HepG2 (cell line): ENCODE measurements around the gene CACNA1F. TPM values are rescaled to one million over a fixed set of nuclear protein-coding genes. Genes with fewer than 3 reads are reported as not detected.

Experiments used
- ATAC-seq: fragments of 200-7000 bp; cut with Tn5 transposase; 3 replicates; pipeline ENCODE4 v1.9.1; 2020; ENCODE audit warnings: mild to moderate bottlenecking, moderate library complexity
- BruUV-seq: library from RNA; stranded (reverse); fragments of 400-500 nt; replicated peaks from 2 replicates; lab custom pipeline; 2021; lab: Mats Ljungman, UMichigan
- CTCF ChIA-PET: fragments of 300-600 bp; formaldehyde crosslinking; extraction: SDS; loops from one replicate; lab custom pipeline; 2021; ENCODE audit warnings: low total read pairs, inconsistent platforms, low intra/inter-chr PET ratio; lab: Yijun Ruan, JAX
- POLR2A ChIA-PET: fragments of 350-600 bp; sonication (Branson Sonifier 250); formaldehyde crosslinking; loops from one replicate; lab custom pipeline; 2020; ENCODE audit warnings: antibody characterized with exemption, inconsistent platforms; lab: Yijun Ruan, JAX
- DNase-seq: peaks from one replicate; pipeline ENCODE4 v3.0.0-alpha.2; 2015; ENCODE audit warnings: low spot score
- FAIRE-seq: peaks from 3 replicates; lab custom pipeline; 2011; peaks lifted over from hg19 to GRCh38; lab: Jason Lieb, UNC
- H2AFZ ChIP-seq: one replicate; pipeline ENCODE4 v1.6.1; 2011; ENCODE audit warnings: low read length, inconsistent platforms
- H3K27ac ChIP-seq: fragments of 300-600 bp; 3 replicates; pipeline ENCODE4 v1.8.0; 2011; ENCODE audit warnings: mixed run types, mild to moderate bottlenecking, mixed read lengths, low read length, inconsistent platforms; ENCODE audit not compliant: insufficient read depth; ENCODE audit errors: extremely low read length
- H3K27me3 ChIP-seq, 2 experiments: fragments of 200-600 bp in 1 of 2; 2 replicates in 1 of 2; 3 replicates in 1 of 2; pipeline versions ENCODE4 v1.6.0 to v1.8.0; 2011; ENCODE audit warnings: low read length in 2 of 2, mild to moderate bottlenecking in 2 of 2, moderate library complexity in 2 of 2, inconsistent platforms in 1 of 2; ENCODE audit not compliant: insufficient read depth in 2 of 2, control insufficient read depth in 1 of 2
- H3K36me3 ChIP-seq, 2 experiments: fragments of 200-600 bp in 1 of 2; replicated peaks in 1 of 2; 2 replicates in 1 of 2; 3 replicates in 1 of 2; pipeline versions ENCODE4 v1.5.1 to v1.8.0; 2011; ENCODE audit warnings: low read length in 2 of 2, inconsistent platforms in 1 of 2; ENCODE audit not compliant: insufficient read depth in 2 of 2, control insufficient read depth in 1 of 2
- H3K4me1 ChIP-seq: 2 replicates; pipeline ENCODE4 v1.5.1; 2012; ENCODE audit warnings: low read length, inconsistent platforms; ENCODE audit not compliant: insufficient read depth
- H3K4me2 ChIP-seq: 2 replicates; pipeline ENCODE4 v1.6.0; 2011; ENCODE audit warnings: low read depth, low read length, inconsistent platforms
- H3K4me3 ChIP-seq, 3 experiments: fragments of 200-600 bp in 1 of 3; sonication (generic), shearing (Covaris generic) in 1 of 3; replicated peaks in 1 of 3; 2 replicates each; pipeline ENCODE4 v1.5.1; 2011 to 2016; ENCODE audit warnings: low read length in 3 of 3, inconsistent platforms in 2 of 3, low read depth in 2 of 3, mild to moderate bottlenecking in 2 of 3, control low read depth in 1 of 3, mixed read lengths in 1 of 3; ENCODE audit not compliant: insufficient read depth in 1 of 3
- H3K79me2 ChIP-seq: one replicate; pipeline ENCODE4 v1.6.1; 2011; ENCODE audit warnings: low read length, inconsistent platforms; ENCODE audit not compliant: insufficient read depth
- H3K9ac ChIP-seq: 2 replicates; pipeline ENCODE4 v1.6.0; 2011; ENCODE audit warnings: mild to moderate bottlenecking, low read depth, low read length, inconsistent platforms; ENCODE audit not compliant: insufficient read depth
- H3K9me3 ChIP-seq: 2 replicates; pipeline ENCODE4 v1.5.1; 2012; ENCODE audit warnings: mild to moderate bottlenecking, low read length
- H4K20me1 ChIP-seq: 2 replicates; pipeline ENCODE4 v1.6.0; 2011; ENCODE audit warnings: inconsistent platforms, mild to moderate bottlenecking, low read length, moderate library complexity; ENCODE audit not compliant: insufficient read depth
- CENPT ChIP-seq: sonication (generic); formaldehyde crosslinking; IDR thresholded peaks from 2 replicates; pipeline ENCODE4 v1.8.0; 2022; ENCODE audit warnings: low read depth, mild to moderate bottlenecking, moderate library complexity, missing genetic modification reagents
- ELF3 ChIP-seq: IDR thresholded peaks from 2 replicates; pipeline ENCODE4 v1.6.1; 2016; ENCODE audit warnings: missing genetic modification reagents, missing compliant biosample characterization
- FOXA1 ChIP-seq, 2 experiments: fragments of 450-650 bp in 1 of 2; sonication (generic) in 1 of 2; formaldehyde crosslinking in 1 of 2; IDR thresholded peaks; 2 replicates each; pipeline versions ENCODE4 v1.4.0 to v1.6.1; 2016 to 2020; ENCODE audit warnings: missing genetic modification reagents in 1 of 2
- GABPA ChIP-seq, 2 experiments: IDR thresholded peaks; 2 replicates each; pipeline ENCODE4 v1.6.1; 2011 to 2016; ENCODE audit warnings: low read depth in 2 of 2, low read length in 1 of 2, missing biosample characterization in 1 of 2, missing genetic modification characterization in 1 of 2
- KLF11 ChIP-seq: IDR thresholded peaks from 2 replicates; pipeline ENCODE4 v1.6.1; 2016; ENCODE audit warnings: missing compliant biosample characterization
- MLLT10 ChIP-seq: sonication (generic); formaldehyde crosslinking; IDR thresholded peaks from 2 replicates; pipeline ENCODE4 v1.4.0; 2020; ENCODE audit warnings: missing genetic modification reagents
- POLR2G ChIP-seq: fragments of 200-400 bp; formaldehyde crosslinking; IDR thresholded peaks from 2 replicates; pipeline ENCODE4 v1.6.1; 2018; ENCODE audit warnings: mild to moderate bottlenecking, low read depth, low read length, moderate library complexity
- ZBTB3 ChIP-seq: sonication (generic); formaldehyde crosslinking; IDR thresholded peaks from 2 replicates; pipeline ENCODE4 v1.4.0; 2020; ENCODE audit warnings: low read depth, mild to moderate bottlenecking, moderate library complexity, missing genetic modification reagents, borderline replicate concordance
- ZNF335 ChIP-seq: sonication (generic); formaldehyde crosslinking; IDR thresholded peaks from 2 replicates; pipeline ENCODE4 v1.4.0; 2020; ENCODE audit warnings: missing genetic modification reagents
- ZNF44 ChIP-seq: sonication (generic); formaldehyde crosslinking; IDR thresholded peaks from 2 replicates; pipeline ENCODE4 v1.5.1; 2020; ENCODE audit warnings: mild to moderate bottlenecking, missing genetic modification reagents
- ZNF496 ChIP-seq: sonication (generic); formaldehyde crosslinking; IDR thresholded peaks from 2 replicates; pipeline ENCODE4 v1.8.1; 2023; ENCODE audit warnings: mild to moderate bottlenecking, moderate library complexity, missing genetic modification reagents; ENCODE audit not compliant: insufficient replicate concordance
- ZNF747 ChIP-seq: sonication (generic); formaldehyde crosslinking; IDR thresholded peaks from 2 replicates; pipeline ENCODE4 v1.8.1; 2023; ENCODE audit warnings: missing genetic modification reagents, mild to moderate bottlenecking, borderline replicate concordance
- ZNF761 ChIP-seq: sonication (generic); formaldehyde crosslinking; conservative IDR thresholded peaks from 2 replicates; pipeline ENCODE4 v1.4.0; 2020; ENCODE audit warnings: mild to moderate bottlenecking, missing genetic modification reagents
- WGBS: methylation state at CpG from one replicate; pipeline ENCODE4 v1.1.6; 2017; ENCODE audit warnings: low lambda C conversion rate; 5-methylcytosine and 5-hydroxymethylcytosine counted together
- in situ Hi-C: cut with HindIII; loops from 2 replicates; pipeline ENCODE4 v1.10.0; 2017; ENCODE audit warnings: low pct_unique_long_range_greater_than_20kb; ENCODE audit not compliant: extremely low pct_ligation_motif_present
- intact Hi-C: fragments of 100-400 bp; cut with micrococcal nuclease; formaldehyde crosslinking; loops from one replicate; pipeline ENCODE4 v1.10.0; 2022; ENCODE audit not compliant: unreplicated experiment
- polyA plus RNA-seq, 8 experiments: library from polyadenylated mRNA; depleted of rRNA in 3 of 8; stranded (reverse) in 7 of 8; unstranded in 1 of 8; fragments of >200 nt; fragmentation: Illumina TruSeq in 4 of 8; extraction: Trizol in 4 of 8; gene quantifications; 2 replicates each; pipeline versions ENCODE4 v1.2.1 to v1.2.3, GENCODE V29; 2011 to 2016; ENCODE audit warnings: low read depth in 4 of 8, missing spikeins in 1 of 8, mixed read lengths in 1 of 8; ENCODE audit not compliant: insufficient read depth in 1 of 8
- total RNA-seq, 5 experiments: library from RNA; depleted of rRNA; stranded (reverse); fragments of >200 nt; fragmentation: Illumina TruSeq; extraction: Trizol; gene quantifications; 2 replicates each; pipeline ENCODE4 v1.2.3, GENCODE V29; 2016; ENCODE audit warnings: low read depth in 1 of 5
- TF ChIP-seq, protein P1 (sequence below): sonication (generic); formaldehyde crosslinking; IDR thresholded peaks from 2 replicates; pipeline ENCODE4 v1.5.1; 2020; ENCODE audit warnings: missing genetic modification reagents, mild to moderate bottlenecking, borderline replicate concordance
- TF ChIP-seq, protein P2 (sequence below): sonication (generic); formaldehyde crosslinking; IDR thresholded peaks from 2 replicates; pipeline ENCODE4 v1.4.0; 2020; ENCODE audit warnings: missing genetic modification reagents; ENCODE audit errors: not compliant biosample characterization

Gene CACNA1F
- total and polyA plus RNA-seq, 2 of the 13 experiments (the other 11 are each of a cell fraction or from before 2014, with no cell fraction given), result 0.03 TPM; not detected in 1

DNA sequence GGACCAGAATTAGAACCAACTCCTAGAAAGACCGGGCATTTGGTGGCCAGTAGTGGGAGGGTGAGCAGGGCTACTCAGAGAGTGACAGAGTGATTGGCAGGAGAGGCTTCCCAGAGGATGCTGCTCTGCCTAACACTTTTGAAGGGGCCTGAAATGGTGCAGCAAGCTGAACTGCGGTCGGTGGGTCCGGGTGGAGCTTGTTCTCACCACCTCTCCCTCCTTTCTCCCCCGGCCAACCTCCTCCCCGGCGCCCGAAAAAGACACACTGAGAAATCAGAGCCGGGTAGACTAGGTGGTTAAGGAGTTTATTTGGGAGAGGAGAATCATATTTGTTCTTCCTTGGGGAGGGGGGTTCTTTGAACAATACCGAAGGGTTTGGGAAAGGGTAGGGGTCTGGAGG lies 45.6 kb downstream of the CACNA1F start:
- no peak for TF ChIP-seq CENPT (CRISPR knock-in tag)
- TF ChIP-seq ZNF335, result no peak
- TF ChIP-seq KLF11 (CRISPR knock-in tag), result no peak
- no peak for TF ChIP-seq ELF3 (CRISPR knock-in tag)
- TF ChIP-seq ZNF747 (CRISPR knock-in tag), result no peak
- TF ChIP-seq GABPA (IDR thresholded peaks at IDR 0.05; ENCODE audit: low read depth, low read length), result no peak
- TF ChIP-seq GABPA (CRISPR knock-in tag; IDR thresholded peaks at IDR 0.05; ENCODE audit: low read depth), result no peak
- TF ChIP-seq, protein P1, sequence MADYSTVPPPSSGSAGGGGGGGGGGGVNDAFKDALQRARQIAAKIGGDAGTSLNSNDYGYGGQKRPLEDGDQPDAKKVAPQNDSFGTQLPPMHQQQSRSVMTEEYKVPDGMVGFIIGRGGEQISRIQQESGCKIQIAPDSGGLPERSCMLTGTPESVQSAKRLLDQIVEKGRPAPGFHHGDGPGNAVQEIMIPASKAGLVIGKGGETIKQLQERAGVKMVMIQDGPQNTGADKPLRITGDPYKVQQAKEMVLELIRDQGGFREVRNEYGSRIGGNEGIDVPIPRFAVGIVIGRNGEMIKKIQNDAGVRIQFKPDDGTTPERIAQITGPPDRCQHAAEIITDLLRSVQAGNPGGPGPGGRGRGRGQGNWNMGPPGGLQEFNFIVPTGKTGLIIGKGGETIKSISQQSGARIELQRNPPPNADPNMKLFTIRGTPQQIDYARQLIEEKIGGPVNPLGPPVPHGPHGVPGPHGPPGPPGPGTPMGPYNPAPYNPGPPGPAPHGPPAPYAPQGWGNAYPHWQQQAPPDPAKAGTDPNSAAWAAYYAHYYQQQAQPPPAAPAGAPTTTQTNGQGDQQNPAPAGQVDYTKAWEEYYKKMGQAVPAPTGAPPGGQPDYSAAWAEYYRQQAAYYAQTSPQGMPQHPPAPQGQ (CRISPR knock-in tag), result no peak
- no peak for TF ChIP-seq ZBTB3 (CRISPR knock-in tag)
- TF ChIP-seq, protein P2, sequence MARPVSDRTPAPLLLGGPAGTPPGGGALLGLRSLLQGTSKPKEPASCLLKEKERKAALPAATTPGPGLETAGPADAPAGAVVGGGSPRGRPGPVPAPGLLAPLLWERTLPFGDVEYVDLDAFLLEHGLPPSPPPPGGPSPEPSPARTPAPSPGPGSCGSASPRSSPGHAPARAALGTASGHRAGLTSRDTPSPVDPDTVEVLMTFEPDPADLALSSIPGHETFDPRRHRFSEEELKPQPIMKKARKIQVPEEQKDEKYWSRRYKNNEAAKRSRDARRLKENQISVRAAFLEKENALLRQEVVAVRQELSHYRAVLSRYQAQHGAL, result no peak
- no peak for TF ChIP-seq ZNF761
- TF ChIP-seq FOXA1 (IDR thresholded peaks at IDR 0.05), result no peak
- TF ChIP-seq FOXA1 (CRISPR knock-in tag; IDR thresholded peaks at IDR 0.05), result no peak
- no peak for TF ChIP-seq ZNF496 (CRISPR knock-in tag)
- no peak for TF ChIP-seq ZNF44 (CRISPR knock-in tag)
- no peak for TF ChIP-seq MLLT10 (CRISPR knock-in tag)
- no peak for TF ChIP-seq POLR2G
- Histone ChIP-seq H3K27ac (no peak overlapping the region), H4K20me1 (no peaks in the 10 kb centered on the region), H3K4me3 (no peak overlapping the region), H3K4me2 (no peak overlapping the region), H2AFZ (no peak overlapping the region), H3K9me3 (no peaks in the 10 kb centered on the region), H3K27me3 (no peaks in the 10 kb centered on the region), H3K36me3 (no peaks in the 10 kb centered on the region; a peak in 1 of 5 replicates), H3K79me2 (no peaks in the 10 kb centered on the region), H3K4me1 (peaks cover 38% of the 10 kb centered on the region), H3K9ac (no peak overlapping the region)
- FAIRE-seq, result no peak
- intact Hi-C loops (loop anchor here (5.0 kb wide), 1 partner anchor 450 kb away; no protein-coding TSS in a partner anchor), in situ Hi-C loops (loop anchor here (5.0 kb wide), 1 partner anchor 65 kb away; the partner anchor contains the start of gene GPKOW)
- ATAC-seq, result no peak
- no peak for DNase-seq
- no TSS peak for BruUV-seq
- ChIA-PET CTCF (no interaction called here), POLR2A (interaction anchor here (0.6 kb wide), 1 partner anchor 20 kb away, joined by 3 read pairs; no protein-coding TSS in a partner anchor)
- whole genome bisulfite sequencing, result 69% methylated on average over 9 of the region's 10 CpGs
